ENCODE results near the gene BFSP2.

The BFSP2 gene

GRCh38 chr3:133401374-133402135 lies 1.7 kb downstream of the BFSP2 start:
- H3K36me3 ChIP-seq: no peaks in the 10 kb centered on the region
- H3K4me3 ChIP-seq (ENCODE audit: low read depth in 1 of 2, low read length in 1 of 2): no peak overlapping the region
- no peak overlapping the region for H3K27ac ChIP-seq
- no peaks in the 10 kb centered on the region for H3K4me1 ChIP-seq (ENCODE audit: control insufficient read depth in 1 of 2, insufficient read depth in 1 of 2, low read depth in 1 of 2, low read length in 1 of 2)
- TF ChIP-seq, protein P1, sequence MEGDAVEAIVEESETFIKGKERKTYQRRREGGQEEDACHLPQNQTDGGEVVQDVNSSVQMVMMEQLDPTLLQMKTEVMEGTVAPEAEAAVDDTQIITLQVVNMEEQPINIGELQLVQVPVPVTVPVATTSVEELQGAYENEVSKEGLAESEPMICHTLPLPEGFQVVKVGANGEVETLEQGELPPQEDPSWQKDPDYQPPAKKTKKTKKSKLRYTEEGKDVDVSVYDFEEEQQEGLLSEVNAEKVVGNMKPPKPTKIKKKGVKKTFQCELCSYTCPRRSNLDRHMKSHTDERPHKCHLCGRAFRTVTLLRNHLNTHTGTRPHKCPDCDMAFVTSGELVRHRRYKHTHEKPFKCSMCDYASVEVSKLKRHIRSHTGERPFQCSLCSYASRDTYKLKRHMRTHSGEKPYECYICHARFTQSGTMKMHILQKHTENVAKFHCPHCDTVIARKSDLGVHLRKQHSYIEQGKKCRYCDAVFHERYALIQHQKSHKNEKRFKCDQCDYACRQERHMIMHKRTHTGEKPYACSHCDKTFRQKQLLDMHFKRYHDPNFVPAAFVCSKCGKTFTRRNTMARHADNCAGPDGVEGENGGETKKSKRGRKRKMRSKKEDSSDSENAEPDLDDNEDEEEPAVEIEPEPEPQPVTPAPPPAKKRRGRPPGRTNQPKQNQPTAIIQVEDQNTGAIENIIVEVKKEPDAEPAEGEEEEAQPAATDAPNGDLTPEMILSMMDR (IDR thresholded peaks at IDR 0.05): no peak
- H3K9me3 ChIP-seq: no peaks in the 10 kb centered on the region
- H3K27me3 ChIP-seq: no peaks in the 10 kb centered on the region

DNA sequence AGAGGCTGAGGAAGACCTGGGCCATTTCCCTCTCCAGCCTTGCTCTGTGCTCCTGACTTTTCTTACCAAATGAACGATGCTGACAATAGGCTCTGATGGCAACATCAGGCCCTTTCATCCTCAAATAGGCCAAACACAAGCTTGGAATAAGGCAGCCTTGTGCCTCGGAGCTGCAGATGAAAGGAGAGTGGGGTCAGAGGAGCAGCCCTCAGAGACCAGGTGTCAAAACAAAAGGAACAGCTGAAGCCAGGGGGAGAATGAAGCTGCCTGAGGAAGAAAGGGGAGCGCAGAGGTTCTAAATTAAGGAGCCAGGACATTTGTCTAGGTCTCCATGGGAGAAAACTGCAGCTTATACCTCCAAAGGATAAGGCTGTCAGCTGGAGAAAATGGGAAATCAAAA lies 5.1 kb downstream of the BFSP2 start:
- no peaks in the 10 kb centered on the region for H3K9me3 ChIP-seq
- H3K27ac ChIP-seq: no peak overlapping the region
- no peaks in the 10 kb centered on the region for H3K36me3 ChIP-seq
- H3K4me3 ChIP-seq (ENCODE audit: low read depth in 1 of 2, low read length in 1 of 2): no peak overlapping the region
- TF ChIP-seq, protein P1 (IDR thresholded peaks at IDR 0.05): no peak
- H3K4me1 ChIP-seq (ENCODE audit: control insufficient read depth in 1 of 2, insufficient read depth in 1 of 2, low read depth in 1 of 2, low read length in 1 of 2): no peaks in the 10 kb centered on the region
- peaks cover 19% of the 10 kb centered on the region for H3K27me3 ChIP-seq

GRCh38 chr3:133408366-133408765 lies 8.5 kb downstream of the BFSP2 start:
- H3K4me1 ChIP-seq (ENCODE audit: control insufficient read depth in 1 of 2, insufficient read depth in 1 of 2, low read depth in 1 of 2, low read length in 1 of 2): no peaks in the 10 kb centered on the region
- H3K36me3 ChIP-seq: no peaks in the 10 kb centered on the region
- H3K27ac ChIP-seq: no peak overlapping the region

GRCh38 chr3:133408961-133409360 lies 9.1 kb downstream of the BFSP2 start:
- peaks cover 47% of the 10 kb centered on the region for H3K27me3 ChIP-seq
- H3K27ac ChIP-seq: no peak overlapping the region
- H3K9me3 ChIP-seq: no peaks in the 10 kb centered on the region
- no peaks in the 10 kb centered on the region for H3K4me1 ChIP-seq (ENCODE audit: control insufficient read depth in 1 of 2, insufficient read depth in 1 of 2, low read depth in 1 of 2, low read length in 1 of 2)
- no peak overlapping the region for H3K4me3 ChIP-seq (ENCODE audit: low read depth in 1 of 2, low read length in 1 of 2)
- no peaks in the 10 kb centered on the region for H3K36me3 ChIP-seq
- TF ChIP-seq, protein P1 (IDR thresholded peaks at IDR 0.05): no peak

More at GRCh38 chr3:133408366-133408765, 8.5 kb downstream of the BFSP2 start:
- Histone ChIP-seq H3K27me3 (peaks cover 44% of the 10 kb centered on the region), H3K4me3 (ENCODE audit: low read depth in 1 of 2, low read length in 1 of 2) (no peak overlapping the region), H3K9me3 (no peaks in the 10 kb centered on the region)
- TF ChIP-seq, protein P1 (IDR thresholded peaks at IDR 0.05): no peak

- Histone ChIP-seq H3K4me1 (ENCODE audit: control insufficient read depth in 1 of 2, insufficient read depth in 1 of 2, low read depth in 1 of 2, low read length in 1 of 2) (no peaks in the 10 kb centered on the region), H3K9me3 (no peaks in the 10 kb centered on the region), H3K4me3 (ENCODE audit: low read depth in 1 of 2, low read length in 1 of 2) (no peak overlapping the region), H3K27ac (no peak overlapping the region), H3K27me3 (peaks cover 47% of the 10 kb centered on the region), H3K36me3 (no peaks in the 10 kb centered on the region)
- TF ChIP-seq, protein P1 (IDR thresholded peaks at IDR 0.05): no peak
These were observed 10.5 kb downstream of the BFSP2 start for GRCh38 chr3:133410191-133410892.

Measured in neutrophil (primary cell).